OCI-LY1 (cell line): ENCODE data around the gene GBX2.

Source experiments
- H2AFZ ChIP-seq: fragments of 200-600 bp; sonication (generic), shearing (Covaris generic); 2 replicates; pipeline ENCODE4 v1.6.0; 2014; ENCODE audit warnings: antibody characterized with exemption, mild to moderate bottlenecking, low read length
- H3F3A ChIP-seq: fragments of 200-600 bp; sonication (generic), shearing (Covaris generic); 2 replicates; pipeline ENCODE4 v1.6.0; 2014; ENCODE audit warnings: mild to moderate bottlenecking, antibody characterized with exemption, low read length, moderate library complexity; ENCODE audit not compliant: insufficient read depth
- H3K27ac ChIP-seq: fragments of 200-600 bp; sonication (generic); 2 replicates; pipeline ENCODE4 v1.5.1; 2014; ENCODE audit warnings: low read length, mixed run types, mild to moderate bottlenecking, low read depth; ENCODE audit not compliant: poor library complexity, severe bottlenecking
- H3K27me3 ChIP-seq: fragments of 200-600 bp; sonication (generic); 2 replicates; pipeline ENCODE4 v1.6.0; 2014; ENCODE audit warnings: antibody characterized with exemption, mild to moderate bottlenecking, low read length, moderate library complexity; ENCODE audit not compliant: insufficient read depth
- H3K36me3 ChIP-seq: fragments of 200-600 bp; sonication (generic); 2 replicates; pipeline ENCODE4 v1.6.1; 2014; ENCODE audit warnings: mild to moderate bottlenecking, antibody characterized with exemption, low read length, moderate library complexity, mixed read lengths; ENCODE audit not compliant: insufficient read depth
- H3K4me1 ChIP-seq: fragments of 200-600 bp; sonication (generic); 2 replicates; pipeline ENCODE4 v1.5.1; 2014; ENCODE audit warnings: mild to moderate bottlenecking, low read length, moderate library complexity; ENCODE audit not compliant: insufficient read depth, severe bottlenecking
- H3K4me2 ChIP-seq: fragments of 200-600 bp; sonication (generic), shearing (Covaris generic); 2 replicates; pipeline ENCODE4 v1.6.1; 2014; ENCODE audit warnings: low read length
- H3K4me3 ChIP-seq: fragments of 200-600 bp; sonication (generic); 2 replicates; pipeline ENCODE4 v1.5.1; 2014; ENCODE audit warnings: low read length, low read depth, mild to moderate bottlenecking, mixed read lengths; ENCODE audit not compliant: poor library complexity, severe bottlenecking
- H3K79me2 ChIP-seq: fragments of 200-600 bp; shearing (Covaris generic); 2 replicates; pipeline ENCODE4 v1.6.1; 2016; ENCODE audit warnings: mixed run types, low read length, mixed read lengths; ENCODE audit not compliant: insufficient read depth
- H3K9ac ChIP-seq: fragments of 200-600 bp; sonication (generic), shearing (Covaris generic); 2 replicates; pipeline ENCODE4 v1.6.1; 2014; ENCODE audit warnings: mild to moderate bottlenecking, low read length, mixed read lengths
- H3K9me2 ChIP-seq: fragments of 200-600 bp; sonication (generic), shearing (Covaris generic); 2 replicates; pipeline ENCODE4 v1.6.1; 2014; ENCODE audit warnings: low read depth, mild to moderate bottlenecking, low read length, mixed read lengths
- H3K9me3 ChIP-seq: fragments of 200-600 bp; shearing (Covaris generic); 2 replicates; pipeline ENCODE4 v1.6.1; 2014; ENCODE audit warnings: low read length, mixed read lengths
- H4K20me1 ChIP-seq: fragments of 200-600 bp; sonication (generic), shearing (Covaris generic); 2 replicates; pipeline ENCODE4 v1.6.0; 2016; ENCODE audit warnings: mild to moderate bottlenecking, low read length; ENCODE audit not compliant: insufficient read depth
- EZH2 ChIP-seq: fragments of 200-600 bp; sonication (generic), shearing (Covaris generic); IDR thresholded peaks from 2 replicates; pipeline ENCODE4 v1.8.0; 2017; ENCODE audit warnings: borderline replicate concordance, mixed run types, mild to moderate bottlenecking, antibody characterized with exemption, low read length, moderate library complexity, mixed read lengths
- TF ChIP-seq, protein P1 (sequence below): fragments of 200-600 bp; sonication (generic), shearing (Covaris generic); IDR thresholded peaks from 2 replicates; pipeline ENCODE4 v1.5.1; 2017; ENCODE audit warnings: mild to moderate bottlenecking, antibody characterized with exemption, low read length, moderate library complexity, mixed read lengths

GBX2 gene

DNA sequence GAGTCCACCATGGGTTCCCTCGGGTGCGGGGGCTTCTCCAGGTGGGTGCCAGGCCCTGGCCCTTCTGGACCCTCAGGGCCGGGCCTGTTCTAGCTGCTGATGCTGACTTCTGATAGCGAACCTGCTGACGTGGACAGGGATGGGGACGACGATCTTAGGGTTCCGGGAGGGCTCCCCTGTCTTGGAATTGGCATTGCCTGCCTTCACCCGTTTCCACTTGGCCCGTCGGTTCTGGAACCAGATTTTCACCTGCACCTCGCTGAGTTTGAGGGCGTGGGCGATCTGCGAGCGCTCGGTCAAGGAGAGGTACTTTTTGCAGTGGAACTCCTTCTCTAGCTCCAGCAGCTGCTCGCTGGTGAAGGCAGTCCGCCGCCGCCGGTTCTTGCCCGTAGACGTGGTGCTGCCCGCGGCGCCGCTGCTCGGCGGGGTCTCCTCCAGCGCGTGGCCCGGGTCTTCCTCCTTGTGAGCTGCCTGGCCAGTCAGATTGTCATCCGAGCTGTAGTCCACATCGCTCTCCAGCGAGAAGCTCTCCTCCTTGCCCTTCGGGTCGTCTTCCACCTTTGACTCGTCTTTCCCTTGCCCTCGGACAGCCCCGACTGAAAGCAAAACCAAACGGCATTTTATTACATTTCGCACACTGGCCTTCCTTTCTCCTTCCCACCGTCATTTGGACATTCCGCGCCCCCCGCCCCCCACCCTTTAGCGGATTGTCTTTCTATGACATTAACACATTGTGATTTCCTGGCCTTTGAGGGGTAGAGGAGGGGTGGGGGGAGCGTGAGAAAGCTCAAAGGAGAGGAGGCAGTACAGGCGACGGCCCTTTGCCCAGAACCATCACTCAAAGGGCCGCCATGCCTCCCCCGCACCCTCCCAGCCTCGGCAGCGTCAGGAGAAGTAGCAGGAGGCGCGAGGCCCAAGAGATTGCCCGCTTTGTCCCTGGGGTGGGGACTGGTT lies 2.1 kb downstream of the GBX2 start:
- Histone ChIP-seq H3K4me2 (no peak overlapping the region), H3K9me3 (no peaks in the 10 kb centered on the region), H3K4me3 (no peak overlapping the region), H4K20me1 (no peaks in the 10 kb centered on the region), H3F3A (no peaks in the 10 kb centered on the region), H3K4me1 (no peaks in the 10 kb centered on the region), H3K9me2 (no peaks in the 10 kb centered on the region), H3K36me3 (no peaks in the 10 kb centered on the region), H3K27ac (no peak overlapping the region), H3K79me2 (no peaks in the 10 kb centered on the region), H2AFZ (no peak overlapping the region), H3K9ac (no peak overlapping the region), H3K27me3 (no peaks in the 10 kb centered on the region)
- TF ChIP-seq EZH2, result no peak
- TF ChIP-seq, protein P1, sequence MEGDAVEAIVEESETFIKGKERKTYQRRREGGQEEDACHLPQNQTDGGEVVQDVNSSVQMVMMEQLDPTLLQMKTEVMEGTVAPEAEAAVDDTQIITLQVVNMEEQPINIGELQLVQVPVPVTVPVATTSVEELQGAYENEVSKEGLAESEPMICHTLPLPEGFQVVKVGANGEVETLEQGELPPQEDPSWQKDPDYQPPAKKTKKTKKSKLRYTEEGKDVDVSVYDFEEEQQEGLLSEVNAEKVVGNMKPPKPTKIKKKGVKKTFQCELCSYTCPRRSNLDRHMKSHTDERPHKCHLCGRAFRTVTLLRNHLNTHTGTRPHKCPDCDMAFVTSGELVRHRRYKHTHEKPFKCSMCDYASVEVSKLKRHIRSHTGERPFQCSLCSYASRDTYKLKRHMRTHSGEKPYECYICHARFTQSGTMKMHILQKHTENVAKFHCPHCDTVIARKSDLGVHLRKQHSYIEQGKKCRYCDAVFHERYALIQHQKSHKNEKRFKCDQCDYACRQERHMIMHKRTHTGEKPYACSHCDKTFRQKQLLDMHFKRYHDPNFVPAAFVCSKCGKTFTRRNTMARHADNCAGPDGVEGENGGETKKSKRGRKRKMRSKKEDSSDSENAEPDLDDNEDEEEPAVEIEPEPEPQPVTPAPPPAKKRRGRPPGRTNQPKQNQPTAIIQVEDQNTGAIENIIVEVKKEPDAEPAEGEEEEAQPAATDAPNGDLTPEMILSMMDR, result no peak

DNA sequence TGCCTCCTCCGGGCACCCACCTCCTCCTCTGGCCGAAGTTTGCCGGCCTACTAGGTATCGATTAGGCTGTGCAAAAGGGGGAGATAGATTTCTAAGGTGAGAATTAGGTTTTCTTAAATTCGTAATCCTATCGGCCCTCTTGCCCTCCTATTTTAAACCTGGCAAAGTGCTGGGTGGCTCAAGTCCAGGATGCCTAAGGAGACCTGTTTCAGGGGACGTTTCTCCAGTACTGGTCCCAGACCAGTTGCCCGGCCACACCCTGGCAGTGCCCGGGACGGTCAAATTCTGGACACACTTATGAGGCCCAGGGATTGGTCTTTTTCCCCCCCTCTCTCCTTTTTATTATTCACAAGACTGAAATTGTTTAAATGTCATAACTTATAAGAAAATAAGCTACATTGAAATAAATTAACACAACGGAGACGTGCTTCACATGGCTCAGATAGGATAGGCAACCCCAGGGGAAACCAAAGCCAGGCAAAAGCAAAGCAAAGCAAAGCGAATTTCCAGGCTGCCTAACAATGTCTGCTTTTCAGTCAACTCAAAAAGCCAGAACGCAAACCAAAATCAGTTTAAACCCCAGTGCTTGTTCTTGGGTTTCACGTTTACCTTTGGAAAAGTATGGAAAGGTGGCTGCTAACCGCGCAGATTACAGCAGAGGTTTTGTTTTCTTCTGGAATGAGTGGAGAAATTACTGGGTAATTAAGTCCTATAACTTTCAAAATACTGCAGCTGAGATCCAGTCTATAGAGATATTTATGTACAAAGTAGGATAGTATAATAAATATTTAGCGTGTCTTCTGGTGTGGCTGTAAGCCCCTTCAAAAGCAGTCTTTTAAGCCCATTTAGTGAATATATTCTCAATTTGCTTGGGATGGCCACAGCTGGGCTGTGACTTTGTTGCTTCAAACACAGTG lies 3.0 kb downstream of the GBX2 start:
- no peaks in the 10 kb centered on the region for H3F3A ChIP-seq
- no peaks in the 10 kb centered on the region for H3K27me3 ChIP-seq
- H3K4me2 ChIP-seq, result no peak overlapping the region
- H3K4me3 ChIP-seq, result no peak overlapping the region
- no peaks in the 10 kb centered on the region for H3K9me3 ChIP-seq
- H2AFZ ChIP-seq, result no peak overlapping the region
- TF ChIP-seq, protein P1, result no peak
- TF ChIP-seq EZH2, result no peak
- no peak overlapping the region for H3K9ac ChIP-seq
- no peaks in the 10 kb centered on the region for H3K36me3 ChIP-seq
- H3K9me2 ChIP-seq, result no peaks in the 10 kb centered on the region
- no peaks in the 10 kb centered on the region for H3K79me2 ChIP-seq
- H3K4me1 ChIP-seq, result no peaks in the 10 kb centered on the region
- H3K27ac ChIP-seq, result no peak overlapping the region
- no peaks in the 10 kb centered on the region for H4K20me1 ChIP-seq

- TF ChIP-seq, protein P1, result no peak
- no peak for TF ChIP-seq EZH2
- H3K79me2 ChIP-seq, result no peaks in the 10 kb centered on the region
- no peaks in the 10 kb centered on the region for H3K9me3 ChIP-seq
- no peak overlapping the region for H3K4me3 ChIP-seq
- no peaks in the 10 kb centered on the region for H4K20me1 ChIP-seq
- no peak overlapping the region for H3K4me2 ChIP-seq
- H3K27me3 ChIP-seq, result no peaks in the 10 kb centered on the region
- no peak overlapping the region for H2AFZ ChIP-seq
- H3K4me1 ChIP-seq, result no peaks in the 10 kb centered on the region
- H3K9ac ChIP-seq, result no peak overlapping the region
- H3F3A ChIP-seq, result no peaks in the 10 kb centered on the region
- H3K27ac ChIP-seq, result no peak overlapping the region
- H3K9me2 ChIP-seq, result no peaks in the 10 kb centered on the region
- no peaks in the 10 kb centered on the region for H3K36me3 ChIP-seq
Observed at GRCh38 chr2:236164201-236164924, 3.8 kb downstream of the GBX2 start.
